Endodermal cell (in vitro differentiated cells): ENCODE data around the gene TIGAR. TPM values are rescaled to one million over a fixed set of nuclear protein-coding genes. Genes with fewer than 3 reads are reported as not detected.

Experiments
- DNase-seq: peaks from one replicate; pipeline ENCODE4 v3.0.0-alpha.2; 2017
- H3K27ac ChIP-seq: 2 replicates; pipeline ENCODE4 v1.5.1; 2013; ENCODE audit warnings: mild to moderate bottlenecking, low read depth, low read length, moderate library complexity
- H3K27me3 ChIP-seq: 2 replicates; pipeline ENCODE4 v1.6.1; 2013; ENCODE audit warnings: mild to moderate bottlenecking, low read length, moderate library complexity; ENCODE audit not compliant: insufficient read depth, control insufficient read depth, poor library complexity, severe bottlenecking
- H3K36me3 ChIP-seq: 2 replicates; pipeline ENCODE4 v1.7.0; 2013; ENCODE audit warnings: mild to moderate bottlenecking, low read length, moderate library complexity; ENCODE audit not compliant: control insufficient read depth, insufficient read depth
- H3K4me1 ChIP-seq: one replicate; pipeline ENCODE4 v1.7.0; 2013; ENCODE audit warnings: low read length; ENCODE audit not compliant: control insufficient read depth, insufficient read depth
- H3K4me3 ChIP-seq: 2 replicates; pipeline ENCODE4 v1.5.1; 2013; ENCODE audit warnings: mild to moderate bottlenecking, low read length, moderate library complexity
- H3K9ac ChIP-seq: 2 replicates; pipeline ENCODE4 v1.6.1; 2013; ENCODE audit warnings: mild to moderate bottlenecking, low read length, moderate library complexity; ENCODE audit not compliant: poor library complexity, severe bottlenecking; ENCODE audit errors: extremely low read depth
- H3K9me3 ChIP-seq: 2 replicates; pipeline ENCODE4 v1.6.1; 2013; ENCODE audit warnings: mild to moderate bottlenecking, low read length, moderate library complexity; ENCODE audit not compliant: control insufficient read depth
- H3K27ac Mint-ChIP-seq: 2 replicates; pipeline ENCODE4 v1.8.0; 2020; ENCODE audit warnings: mixed read lengths
- H3K27me3 Mint-ChIP-seq: 2 replicates; pipeline ENCODE4 v1.8.0; 2021; ENCODE audit warnings: mild to moderate bottlenecking, mixed read lengths; ENCODE audit not compliant: insufficient read depth
- H3K36me3 Mint-ChIP-seq: 2 replicates; pipeline ENCODE4 v1.8.0; 2020; ENCODE audit warnings: low read depth, mixed read lengths
- H3K4me1 Mint-ChIP-seq: 2 replicates; pipeline ENCODE4 v1.8.0; 2020; ENCODE audit warnings: mixed read lengths
- H3K4me3 Mint-ChIP-seq: 2 replicates; pipeline ENCODE4 v1.8.0; 2020; ENCODE audit warnings: mild to moderate bottlenecking, moderate library complexity, mixed read lengths
- H3K9me3 Mint-ChIP-seq: 2 replicates; pipeline ENCODE4 v1.8.0; 2020; ENCODE audit warnings: mild to moderate bottlenecking, mixed read lengths
- WGBS, 2 experiments: methylation state at CpG; one replicate each; pipeline versions ENCODE4 v1.1.5 to v1.1.7; 2013; ENCODE audit warnings: missing lambda C conversion rate in 2 of 2, mixed read lengths in 1 of 2; ENCODE audit not compliant: insufficient coverage in 1 of 2, insufficient read length in 1 of 2; 5-methylcytosine and 5-hydroxymethylcytosine counted together
- total RNA-seq, 2 donors: library from RNA; stranded (reverse); fragmentation: NEBNext Ultra II Directional in 1 of 2; extraction: Animal tissue kit (Norgen Biotek cat#: 25700) in 1 of 2; gene quantifications; 2 replicates in 1 of 2; 3 replicates in 1 of 2; pipeline ENCODE4 v1.2.1, GENCODE V29; 2021
- TF ChIP-seq, protein P1 (sequence below): fragments of 200-600 bp; sonication (generic); conservative IDR thresholded peaks from 2 replicates; pipeline ENCODE4 v1.5.0; 2021; ENCODE audit warnings: antibody characterized with exemption, mild to moderate bottlenecking

TIGAR gene
- total RNA-seq, 2 donors from 2014 or later = 19.2 to 41.3 TPM

DNA sequence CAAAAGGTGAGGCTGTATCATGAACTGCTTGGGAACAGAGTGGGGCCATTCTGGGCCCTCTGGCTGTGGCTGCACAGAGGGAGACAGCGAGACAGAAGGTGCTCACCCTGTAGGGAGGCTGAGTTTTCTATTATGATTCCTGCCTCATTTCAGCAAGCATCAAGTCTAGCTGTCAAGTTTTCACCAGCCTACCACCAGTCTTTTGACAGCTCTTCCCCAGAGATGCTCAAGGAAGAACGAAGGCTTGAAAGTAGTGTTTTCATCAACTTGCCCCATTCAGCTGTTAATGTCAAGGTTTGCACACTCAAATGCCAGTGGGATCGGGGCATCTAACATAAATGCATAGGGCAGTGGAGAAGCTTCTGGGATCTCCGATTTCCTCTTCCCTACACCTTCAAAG is 48.5 kb downstream of the TIGAR start:
- Histone ChIP-seq H3K27ac (no peak overlapping the region), H3K27me3 (peaks cover 7% of the 10 kb centered on the region), H3K9me3 (no peaks in the 10 kb centered on the region), H3K36me3 (no peaks in the 10 kb centered on the region), H3K9ac (no peak overlapping the region), H3K4me1 (no peaks in the 10 kb centered on the region), H3K4me3 (no peak overlapping the region)
- H3K4me3 Mint-ChIP-seq = no peak overlapping the region
- H3K36me3 Mint-ChIP-seq = no peaks in the 10 kb centered on the region
- 88 to 90% methylated on average over 3 to 4 of the region's 4 CpGs for WGBS, 2 experiments
- H3K27ac Mint-ChIP-seq = no peak overlapping the region
- no peaks in the 10 kb centered on the region for H3K9me3 Mint-ChIP-seq
- H3K27me3 Mint-ChIP-seq = peaks cover 25% of the 10 kb centered on the region
- DNase-seq = no peak
- no peaks in the 10 kb centered on the region for H3K4me1 Mint-ChIP-seq
- TF ChIP-seq, protein P1, sequence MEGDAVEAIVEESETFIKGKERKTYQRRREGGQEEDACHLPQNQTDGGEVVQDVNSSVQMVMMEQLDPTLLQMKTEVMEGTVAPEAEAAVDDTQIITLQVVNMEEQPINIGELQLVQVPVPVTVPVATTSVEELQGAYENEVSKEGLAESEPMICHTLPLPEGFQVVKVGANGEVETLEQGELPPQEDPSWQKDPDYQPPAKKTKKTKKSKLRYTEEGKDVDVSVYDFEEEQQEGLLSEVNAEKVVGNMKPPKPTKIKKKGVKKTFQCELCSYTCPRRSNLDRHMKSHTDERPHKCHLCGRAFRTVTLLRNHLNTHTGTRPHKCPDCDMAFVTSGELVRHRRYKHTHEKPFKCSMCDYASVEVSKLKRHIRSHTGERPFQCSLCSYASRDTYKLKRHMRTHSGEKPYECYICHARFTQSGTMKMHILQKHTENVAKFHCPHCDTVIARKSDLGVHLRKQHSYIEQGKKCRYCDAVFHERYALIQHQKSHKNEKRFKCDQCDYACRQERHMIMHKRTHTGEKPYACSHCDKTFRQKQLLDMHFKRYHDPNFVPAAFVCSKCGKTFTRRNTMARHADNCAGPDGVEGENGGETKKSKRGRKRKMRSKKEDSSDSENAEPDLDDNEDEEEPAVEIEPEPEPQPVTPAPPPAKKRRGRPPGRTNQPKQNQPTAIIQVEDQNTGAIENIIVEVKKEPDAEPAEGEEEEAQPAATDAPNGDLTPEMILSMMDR = no peak

DNA sequence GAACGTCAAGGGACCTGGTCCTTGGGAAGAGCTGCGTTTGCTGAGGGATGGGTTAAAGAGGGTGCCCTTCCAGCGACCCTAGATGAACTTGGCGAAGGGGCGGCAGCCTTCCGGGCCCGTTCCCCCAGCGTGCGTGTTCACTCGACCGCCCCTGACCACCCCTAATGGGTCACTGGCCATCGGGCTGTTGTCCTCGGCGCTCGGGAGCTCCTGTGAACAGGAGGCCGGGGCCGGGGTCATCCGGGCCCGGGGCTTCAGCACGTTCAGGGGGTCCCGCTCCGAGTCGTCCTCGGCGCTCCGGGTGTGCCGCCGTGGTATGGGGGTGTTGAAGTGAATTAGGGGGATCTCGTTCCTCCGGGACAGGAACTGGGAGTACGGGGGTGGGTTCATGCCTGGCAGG is 49.3 kb downstream of the TIGAR start:
- H3K4me3 Mint-ChIP-seq = no peak overlapping the region
- H3K4me1 Mint-ChIP-seq = no peaks in the 10 kb centered on the region
- no peaks in the 10 kb centered on the region for H3K4me1 ChIP-seq
- H3K36me3 ChIP-seq = no peaks in the 10 kb centered on the region
- H3K4me3 ChIP-seq = no peak overlapping the region
- no peak overlapping the region for H3K27ac Mint-ChIP-seq
- WGBS, 2 experiments = 90 to 93% methylated on average over 15 to 31 of the region's 31 CpGs
- H3K27ac ChIP-seq = no peak overlapping the region
- DNase-seq = no peak
- no peak overlapping the region for H3K9ac ChIP-seq
- H3K36me3 Mint-ChIP-seq = no peaks in the 10 kb centered on the region
- H3K9me3 Mint-ChIP-seq = no peaks in the 10 kb centered on the region
- H3K27me3 Mint-ChIP-seq = peaks cover 23% of the 10 kb centered on the region
- TF ChIP-seq, protein P1 = no peak
- no peaks in the 10 kb centered on the region for H3K9me3 ChIP-seq
- H3K27me3 ChIP-seq = peaks cover 7% of the 10 kb centered on the region

DNA sequence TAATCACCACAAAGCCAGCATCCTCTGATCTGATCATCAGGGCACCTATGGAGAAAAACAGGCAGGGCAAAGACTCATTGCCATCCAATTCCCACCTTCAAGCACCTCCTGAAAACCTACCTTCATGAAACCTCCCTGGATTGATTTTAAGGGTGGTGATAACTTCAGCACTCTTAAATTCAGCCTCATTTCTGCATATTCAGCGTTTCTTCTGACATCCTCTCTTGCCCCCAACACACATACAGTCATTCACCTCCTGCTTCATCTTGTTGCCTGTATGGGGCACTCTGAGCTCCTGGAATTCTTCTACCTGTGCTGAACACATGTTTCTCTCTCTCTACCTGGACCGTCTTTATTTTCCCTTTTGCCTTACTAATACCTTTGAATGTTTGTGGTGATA is 51.6 kb downstream of the TIGAR start:
- no peak overlapping the region for H3K27ac Mint-ChIP-seq
- no peaks in the 10 kb centered on the region for H3K9me3 ChIP-seq
- no peaks in the 10 kb centered on the region for H3K36me3 ChIP-seq
- TF ChIP-seq, protein P1 = no peak
- H3K4me1 ChIP-seq = no peaks in the 10 kb centered on the region
- 88 to 95% methylated on average over 2 of the region's 2 CpGs for WGBS, 2 experiments
- H3K27me3 Mint-ChIP-seq = peaks cover 11% of the 10 kb centered on the region
- no peaks in the 10 kb centered on the region for H3K4me1 Mint-ChIP-seq
- H3K9ac ChIP-seq = no peak overlapping the region
- no peaks in the 10 kb centered on the region for H3K27me3 ChIP-seq
- no peak for DNase-seq
- H3K36me3 Mint-ChIP-seq = no peaks in the 10 kb centered on the region
- no peak overlapping the region for H3K27ac ChIP-seq
- no peak overlapping the region for H3K4me3 ChIP-seq
- no peak overlapping the region for H3K4me3 Mint-ChIP-seq
- H3K9me3 Mint-ChIP-seq = no peaks in the 10 kb centered on the region
